GM21723 (cell line): Measurements from ENCODE around the gene CKAP2.
"Not testable (repeated sequence)": the region's sequence is repeated elsewhere in the genome, so short reads cannot be mapped to it uniquely, and the experiment has no call there.

Source experiments
- ATAC-seq: cut with Tn5 transposase; IDR thresholded peaks from one replicate; pipeline ENCODE4 v1.9.1; 2021; ENCODE audit warnings: mild to moderate bottlenecking, moderate library complexity; ENCODE audit not compliant: unreplicated experiment

CKAP2 gene, protein sequence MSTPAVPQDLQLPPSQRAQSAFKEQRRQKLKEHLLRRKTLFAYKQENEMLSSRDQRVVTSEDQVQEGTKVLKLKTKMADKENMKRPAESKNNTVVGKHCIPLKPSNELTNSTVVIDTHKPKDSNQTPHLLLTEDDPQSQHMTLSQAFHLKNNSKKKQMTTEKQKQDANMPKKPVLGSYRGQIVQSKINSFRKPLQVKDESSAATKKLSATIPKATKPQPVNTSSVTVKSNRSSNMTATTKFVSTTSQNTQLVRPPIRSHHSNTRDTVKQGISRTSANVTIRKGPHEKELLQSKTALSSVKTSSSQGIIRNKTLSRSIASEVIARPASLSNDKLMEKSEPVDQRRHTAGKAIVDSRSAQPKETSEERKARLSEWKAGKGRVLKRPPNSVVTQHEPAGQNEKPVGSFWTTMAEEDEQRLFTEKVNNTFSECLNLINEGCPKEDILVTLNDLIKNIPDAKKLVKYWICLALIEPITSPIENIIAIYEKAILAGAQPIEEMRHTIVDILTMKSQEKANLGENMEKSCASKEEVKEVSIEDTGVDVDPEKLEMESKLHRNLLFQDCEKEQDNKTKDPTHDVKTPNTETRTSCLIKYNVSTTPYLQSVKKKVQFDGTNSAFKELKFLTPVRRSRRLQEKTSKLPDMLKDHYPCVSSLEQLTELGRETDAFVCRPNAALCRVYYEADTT

DNA sequence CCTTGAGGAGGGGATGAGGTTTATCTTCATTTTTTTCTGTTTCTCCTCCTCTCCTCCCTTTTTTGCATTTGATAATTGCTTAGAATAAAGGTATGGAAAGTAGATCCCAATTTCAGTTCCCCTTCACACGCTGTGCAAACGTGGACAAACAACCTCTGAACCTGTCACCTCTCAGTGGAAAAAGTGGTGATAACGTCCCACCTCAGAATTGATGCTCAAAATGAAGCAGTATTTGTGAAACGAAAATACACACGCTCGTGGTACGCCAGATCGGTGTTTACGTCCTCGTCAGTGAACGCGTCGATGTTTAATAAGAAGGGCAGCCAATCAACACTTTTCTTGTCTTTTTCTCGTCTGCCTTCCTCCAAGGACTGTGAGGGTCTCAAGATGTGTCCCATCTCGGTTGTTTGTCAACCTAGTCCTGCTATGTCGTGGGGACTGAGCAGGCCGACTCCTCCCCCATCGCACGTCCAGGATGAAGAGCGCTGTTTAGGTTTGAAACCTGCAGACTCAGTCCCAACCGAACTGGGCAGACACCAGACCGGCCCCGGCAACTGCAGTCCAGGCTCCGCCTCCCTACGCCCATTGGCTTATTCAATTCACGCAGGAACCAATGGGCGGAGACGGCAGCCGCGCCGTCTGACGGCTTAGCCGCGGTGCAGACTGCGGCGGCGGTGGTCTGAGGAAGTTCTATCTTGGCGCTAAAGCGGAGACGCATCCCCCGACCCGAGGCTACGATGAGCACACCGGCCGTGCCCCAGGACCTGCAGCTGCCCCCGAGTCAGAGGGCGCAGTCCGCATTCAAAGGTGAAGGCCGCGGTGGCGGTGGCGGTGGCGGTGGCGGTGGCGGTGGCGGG is at the start of gene CKAP2:
CKAP2 (plus strand) TSS at position 659 of the 857 bp plus-strand sequence; CDS start at position 738, 79 bp downstream.
- peak; percentile 81 for ATAC-seq

- ATAC-seq: peak; percentile 56
Observed at GRCh38 chr13:52405767-52406494, 49.3 kb upstream of the CKAP2 start, which contains the start of gene THSD1. TSS of gene THSD1 (minus strand) at chr13:52406172. CDS start at chr13:52402600, 3,572 bp downstream.

DNA sequence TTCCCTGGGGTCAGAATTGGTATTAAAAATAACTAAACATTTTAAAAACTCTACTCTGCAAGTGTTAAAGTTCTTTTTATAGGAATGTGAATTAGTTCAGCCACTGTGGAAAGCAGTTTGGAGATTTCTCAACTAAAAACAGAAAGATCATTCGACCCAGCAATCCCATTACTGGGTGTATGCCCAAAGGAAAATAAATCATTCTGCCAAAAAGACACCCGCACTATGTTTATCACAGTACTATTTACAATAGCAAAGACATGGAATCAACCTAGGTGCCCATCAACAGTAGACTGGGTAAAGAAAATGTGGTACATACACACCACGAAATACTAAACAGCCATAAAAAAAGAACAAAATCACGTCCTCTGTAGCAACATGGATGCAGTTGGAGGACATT is 48.6 kb upstream of the CKAP2 start:
- no peak for ATAC-seq

GRCh38 chr13:52407436-52407835 is 47.8 kb upstream of the CKAP2 start:
- ATAC-seq: not testable (repeated sequence)

- not testable (repeated sequence) for ATAC-seq
Observed at GRCh38 chr13:52408071-52408658, 47.1 kb upstream of the CKAP2 start.

DNA sequence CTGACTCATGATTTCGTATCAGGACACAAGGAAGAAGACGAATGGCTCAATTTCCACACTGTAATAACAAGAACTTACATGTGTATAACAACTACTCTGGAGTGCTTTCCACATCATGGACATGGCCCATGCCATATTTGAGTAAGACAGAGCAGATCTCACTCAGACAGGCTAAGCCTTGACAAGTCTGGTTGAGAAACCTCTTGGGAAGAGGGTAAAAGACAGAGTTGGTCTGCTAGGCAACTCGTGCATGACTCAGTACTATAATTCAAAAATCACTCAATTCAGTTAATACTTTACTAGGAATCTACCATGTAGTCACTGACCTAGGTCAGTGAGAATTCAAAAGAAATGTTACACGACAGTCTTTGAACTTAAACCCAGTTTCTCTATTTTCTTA is 43.6 kb upstream of the CKAP2 start:
- ATAC-seq: peak; percentile 51

GRCh38 chr13:52412128-52412527 is 43.1 kb upstream of the CKAP2 start:
- ATAC-seq: no peak

GRCh38 chr13:52414051-52414450 is 41.2 kb upstream of the CKAP2 start:
- ATAC-seq: no peak

- no peak for ATAC-seq
Observed at GRCh38 chr13:52414963-52415362, 40.3 kb upstream of the CKAP2 start.

- no peak for ATAC-seq
Observed at GRCh38 chr13:52419080-52419479, 36.2 kb upstream of the CKAP2 start.

DNA sequence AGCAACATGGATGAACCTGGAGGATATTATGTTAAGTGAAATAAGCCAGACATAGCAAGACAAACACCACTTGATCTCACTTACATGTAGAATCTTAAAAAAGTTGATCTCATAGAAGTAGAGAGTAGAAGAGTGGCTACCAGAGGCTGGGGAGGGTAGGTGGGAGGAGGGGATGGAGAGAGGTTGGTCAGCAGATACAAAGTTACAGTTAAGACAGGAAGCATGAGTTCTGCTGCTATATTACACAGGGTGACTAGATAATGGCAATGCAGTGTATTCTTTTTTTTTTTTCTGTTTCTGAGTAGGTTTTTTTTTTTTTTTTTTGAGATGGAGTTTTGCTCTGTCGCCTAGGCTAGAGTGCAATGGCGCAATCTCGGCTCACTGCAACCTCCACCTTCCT is 34.1 kb upstream of the CKAP2 start:
- no peak for ATAC-seq

GRCh38 chr13:52428295-52428694 is 27.0 kb upstream of the CKAP2 start:
- no peak for ATAC-seq

GRCh38 chr13:52432456-52432855 is 22.8 kb upstream of the CKAP2 start:
- no peak for ATAC-seq

GRCh38 chr13:52446265-52446664 is 9.0 kb upstream of the CKAP2 start:
- no peak for ATAC-seq

- no peak for ATAC-seq
Observed at GRCh38 chr13:52447354-52447753, 7.9 kb upstream of the CKAP2 start.

DNA sequence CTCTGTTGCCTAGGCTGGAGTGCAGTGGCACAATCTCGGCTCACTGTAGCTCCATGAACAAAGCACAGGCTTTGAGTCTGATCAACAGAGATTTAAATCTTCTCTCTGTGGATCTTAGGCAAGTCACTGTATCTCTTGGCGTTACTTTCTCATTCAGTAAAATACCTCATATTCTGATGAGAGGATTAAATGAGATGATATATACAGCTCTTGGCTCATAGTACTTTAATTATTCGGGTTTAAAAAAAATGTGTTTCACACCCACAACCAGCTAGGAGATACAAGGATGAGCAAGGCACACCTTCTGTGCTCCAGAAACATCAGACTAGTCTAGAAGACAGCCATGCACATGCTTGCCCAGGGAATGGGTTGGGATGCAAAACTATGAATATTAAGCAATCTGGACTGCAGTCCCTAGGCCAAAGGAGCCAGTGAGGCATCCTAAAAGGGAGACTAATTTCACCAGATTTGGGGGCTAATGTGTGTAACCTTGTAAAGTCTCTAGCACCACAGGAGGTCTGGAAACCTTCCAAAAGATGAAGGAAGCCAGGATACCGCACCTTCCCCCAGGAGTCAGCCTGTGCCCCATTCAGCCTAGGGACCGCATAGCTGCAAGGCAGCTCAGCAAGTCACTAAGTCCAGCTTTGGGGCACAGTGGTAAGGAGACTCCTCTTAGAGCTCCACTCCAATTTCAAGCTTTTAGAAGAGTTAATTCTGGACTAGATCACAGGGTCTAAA is 7.3 kb upstream of the CKAP2 start:
- ATAC-seq: no peak

- no peak for ATAC-seq
Observed at GRCh38 chr13:52449331-52450011, 5.8 kb upstream of the CKAP2 start.

DNA sequence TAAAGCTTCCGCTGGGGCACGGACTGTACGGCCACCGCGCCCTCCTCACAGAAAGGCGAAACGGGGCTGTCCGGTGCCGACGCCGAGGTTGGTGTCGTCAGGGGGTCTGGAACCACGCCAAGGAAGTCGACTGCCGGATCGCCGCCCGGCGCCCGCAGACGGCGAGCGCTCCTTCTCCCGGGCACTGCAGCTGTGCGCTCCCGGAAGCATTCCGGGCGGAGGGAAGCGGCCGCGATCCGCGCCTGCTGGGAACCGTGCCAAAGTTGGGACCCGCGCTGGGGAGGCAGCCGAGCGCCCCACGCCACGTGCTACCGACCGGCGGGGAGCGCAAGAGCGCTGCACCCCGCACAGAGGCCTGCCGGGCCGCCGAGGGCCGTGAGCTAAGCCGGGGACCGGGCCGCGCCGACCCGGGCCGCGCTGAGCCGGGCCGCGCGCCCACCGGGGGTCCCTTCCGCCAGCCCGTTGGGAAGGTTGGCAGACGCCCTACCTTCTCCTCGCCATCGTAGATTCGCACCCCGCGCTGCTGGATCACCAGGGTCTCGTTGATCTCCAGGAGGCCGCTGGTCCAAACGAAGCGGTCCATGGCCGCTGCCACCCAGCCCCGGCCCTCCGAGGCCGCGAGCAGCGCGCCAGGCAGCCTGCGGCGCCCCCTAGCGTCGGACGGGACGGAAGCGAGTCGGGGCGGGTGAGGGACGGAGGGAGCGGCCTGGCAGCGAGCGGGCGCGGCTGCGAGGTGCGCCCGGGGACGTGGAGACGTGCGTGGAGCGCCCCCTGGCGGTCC is 5.1 kb upstream of the CKAP2 start, which contains the start of gene VPS36:
VPS36 (minus strand) TSS at position 623 of the 781 bp plus-strand sequence; CDS start at position 583, 40 bp downstream.
- ATAC-seq: peak; percentile 70
